ENCODE measurements around the gene UST.
A peak's percentile ranks its signal among the peaks of the same experiment; 100 is the strongest.
"Not testable (repeated sequence)": the region's sequence is repeated elsewhere in the genome, so short reads cannot be mapped to it uniquely, and the experiment has no call there.

UST gene

GRCh38 chr6:149035766-149036165 lies 288.9 kb downstream of the UST start:
- ChIA-PET CTCF (interaction anchor here (0.7 to 14.8 kb wide), 8 partner anchors 9 to 482 kb away, joined by 3 to 192 read pairs (median 4); no protein-coding TSS in a partner anchor), POLR2A (no interaction called here)
- no peak for TF ChIP-seq CTCF (IDR thresholded peaks at IDR 0.05; ENCODE audit: control extremely low read depth, extremely low read depth, low read depth, missing control alignments)
- no peak for DNase-seq (ENCODE audit: extremely low spot score)

GRCh38 chr6:149037051-149037671 lies 290.3 kb downstream of the UST start:
- TF ChIP-seq CTCF (IDR thresholded peaks at IDR 0.05; ENCODE audit: control extremely low read depth, extremely low read depth, low read depth, missing control alignments), result no peak
- ChIA-PET CTCF (interaction anchor here (0.6 to 14.8 kb wide), 7 partner anchors 7 to 437 kb away, joined by 3 to 192 read pairs (median 4); no protein-coding TSS in a partner anchor), POLR2A (no interaction called here)
- DNase-seq (ENCODE audit: extremely low spot score), result no peak

DNA sequence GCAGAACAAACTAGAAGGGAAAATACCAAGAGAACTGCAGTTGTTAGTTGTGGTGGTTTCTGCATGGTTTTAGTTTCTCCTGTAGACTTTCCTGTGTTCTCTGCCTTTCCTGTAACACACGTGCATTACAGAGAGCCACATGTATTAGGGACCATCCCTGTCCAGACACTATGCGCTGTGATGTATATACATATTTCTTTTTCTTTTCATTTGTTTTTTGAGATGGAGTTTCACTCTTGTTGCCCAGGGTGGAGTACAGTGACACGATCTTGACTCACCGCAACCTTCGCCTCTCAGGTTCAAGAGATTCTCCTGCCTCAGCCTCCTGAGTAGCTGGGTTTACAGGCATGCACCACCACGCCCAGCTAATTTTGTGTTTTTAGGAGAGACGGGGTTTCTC lies 292.2 kb downstream of the UST start:
- DNase-seq (ENCODE audit: extremely low spot score); POLR2A ChIA-PET: not testable (repeated sequence)
- CTCF ChIA-PET, result interaction anchor here (1.0 to 1.4 kb wide), 2 partner anchors 19 to 21 kb away, joined by 3 read pairs; no protein-coding TSS in a partner anchor

DNA sequence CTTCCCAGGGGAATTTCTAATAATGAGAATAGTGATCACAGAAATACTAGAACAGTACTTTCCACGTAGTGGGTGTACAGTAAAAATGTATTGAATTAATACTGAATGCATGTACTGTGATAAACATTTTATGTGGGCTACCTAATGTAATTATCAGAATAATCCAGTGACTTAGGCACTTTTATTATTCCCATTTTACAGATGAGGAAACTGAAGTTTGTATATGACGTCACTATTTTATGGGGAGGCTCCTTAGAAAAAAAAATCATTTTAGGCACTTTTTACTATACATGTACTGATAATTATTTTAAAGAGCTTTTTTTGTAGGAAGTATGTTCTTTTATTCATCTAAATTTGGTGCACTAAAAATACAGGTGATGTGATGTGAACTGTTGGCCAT lies 295.1 kb downstream of the UST start:
- DNase-seq (ENCODE audit: extremely low spot score), result no peak
- CTCF ChIA-PET, result interaction anchor here (0.9 to 1.0 kb wide), 2 partner anchors 13 to 476 kb away, joined by 3 to 4 read pairs; no protein-coding TSS in a partner anchor
- TF ChIP-seq CTCF (IDR thresholded peaks at IDR 0.05; ENCODE audit: control extremely low read depth, extremely low read depth, low read depth, missing control alignments), result no peak
- POLR2A ChIA-PET, result no interaction called here

GRCh38 chr6:149043476-149044130 lies 296.8 kb downstream of the UST start:
- TF ChIP-seq CTCF (IDR thresholded peaks at IDR 0.05; ENCODE audit: control extremely low read depth, extremely low read depth, low read depth, missing control alignments), result peak; percentile 31
- ChIA-PET POLR2A (no interaction called here), CTCF (interaction anchor here (1.0 to 5.7 kb wide), 9 partner anchors 10 to 431 kb away, joined by 3 to 59 read pairs (median 4); no protein-coding TSS in a partner anchor)
- no peak for DNase-seq (ENCODE audit: extremely low spot score)

DNA sequence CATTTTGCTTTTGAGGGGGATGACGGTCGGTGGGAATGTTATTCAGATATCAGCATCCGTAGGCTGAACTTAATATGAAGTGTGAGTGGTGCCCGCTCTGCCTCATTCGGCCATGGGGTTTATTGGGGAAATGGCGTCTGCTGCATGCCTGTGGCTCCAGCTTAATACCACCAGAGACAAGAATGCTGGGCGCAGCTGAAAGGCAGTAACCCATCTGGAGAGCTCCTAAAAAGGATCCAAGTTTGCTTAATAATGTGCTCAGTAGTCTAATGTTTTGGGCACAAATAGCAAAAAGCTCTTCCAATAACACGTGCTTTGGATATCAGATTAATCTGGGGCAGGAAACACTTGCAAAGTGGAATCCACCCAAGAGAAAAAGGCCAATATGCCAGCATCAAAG lies 297.7 kb downstream of the UST start:
- ChIA-PET CTCF (interaction anchor here (1.0 to 5.7 kb wide), 9 partner anchors 11 to 493 kb away, joined by 3 to 59 read pairs (median 6); no protein-coding TSS in a partner anchor), POLR2A (no interaction called here)
- no peak for DNase-seq (ENCODE audit: extremely low spot score)
- TF ChIP-seq CTCF (IDR thresholded peaks at IDR 0.05; ENCODE audit: control extremely low read depth, extremely low read depth, low read depth, missing control alignments), result no peak

DNA sequence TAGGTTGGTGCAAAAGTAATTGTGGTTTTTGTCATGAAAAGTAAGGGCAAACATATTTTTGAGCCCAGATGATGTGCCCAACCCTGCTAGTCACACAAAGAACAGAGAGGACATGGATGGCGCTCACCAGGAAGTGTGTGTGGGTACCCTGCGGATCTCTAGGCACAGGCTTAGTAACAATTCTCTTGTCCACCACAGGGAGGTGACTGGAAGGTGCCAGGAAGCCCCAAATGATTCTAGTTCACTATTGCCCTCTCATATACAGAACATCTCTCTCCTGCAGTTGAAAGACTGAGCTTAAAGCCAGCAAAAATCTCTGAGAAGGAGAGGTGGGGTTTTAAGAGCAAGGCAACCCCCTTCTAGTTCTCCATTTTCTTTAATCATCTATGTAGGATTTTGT lies 298.6 kb downstream of the UST start:
- no peak for TF ChIP-seq CTCF (IDR thresholded peaks at IDR 0.05; ENCODE audit: control extremely low read depth, extremely low read depth, low read depth, missing control alignments)
- CTCF ChIA-PET, result interaction anchor here (0.9 to 5.7 kb wide), 17 partner anchors 10 to 492 kb away, joined by 3 to 59 read pairs (median 6); partner anchors contain the start of gene TAB2
- POLR2A ChIA-PET, result no interaction called here
- no peak for DNase-seq (ENCODE audit: extremely low spot score)

All from GM10248 (cell line).